ENCODE results near the gene ASTN1.

GRCh38 chr1:176837708-176838107 is 326.8 kb downstream of the ASTN1 start:
- TF ChIP-seq, protein P1, sequence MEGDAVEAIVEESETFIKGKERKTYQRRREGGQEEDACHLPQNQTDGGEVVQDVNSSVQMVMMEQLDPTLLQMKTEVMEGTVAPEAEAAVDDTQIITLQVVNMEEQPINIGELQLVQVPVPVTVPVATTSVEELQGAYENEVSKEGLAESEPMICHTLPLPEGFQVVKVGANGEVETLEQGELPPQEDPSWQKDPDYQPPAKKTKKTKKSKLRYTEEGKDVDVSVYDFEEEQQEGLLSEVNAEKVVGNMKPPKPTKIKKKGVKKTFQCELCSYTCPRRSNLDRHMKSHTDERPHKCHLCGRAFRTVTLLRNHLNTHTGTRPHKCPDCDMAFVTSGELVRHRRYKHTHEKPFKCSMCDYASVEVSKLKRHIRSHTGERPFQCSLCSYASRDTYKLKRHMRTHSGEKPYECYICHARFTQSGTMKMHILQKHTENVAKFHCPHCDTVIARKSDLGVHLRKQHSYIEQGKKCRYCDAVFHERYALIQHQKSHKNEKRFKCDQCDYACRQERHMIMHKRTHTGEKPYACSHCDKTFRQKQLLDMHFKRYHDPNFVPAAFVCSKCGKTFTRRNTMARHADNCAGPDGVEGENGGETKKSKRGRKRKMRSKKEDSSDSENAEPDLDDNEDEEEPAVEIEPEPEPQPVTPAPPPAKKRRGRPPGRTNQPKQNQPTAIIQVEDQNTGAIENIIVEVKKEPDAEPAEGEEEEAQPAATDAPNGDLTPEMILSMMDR (conservative IDR thresholded peaks at IDR 0.05; ENCODE audit: low read length) = no peak
- TF ChIP-seq EZH2phosphoT487 (IDR thresholded peaks at IDR 0.05; ENCODE audit: borderline replicate concordance, low read depth, low read length) = no peak

Data from OCI-LY7 (cell line).